IMR-90 (cell line): ENCODE results near the gene LRP1B.

Experiments used
- CEBPB ChIP-seq: IDR thresholded peaks from 2 replicates; pipeline ENCODE4 v1.6.1; 2012; ENCODE audit warnings: low read depth, low read length, improper control_type of control experiment
- CHD1 ChIP-seq: IDR thresholded peaks from 2 replicates; pipeline ENCODE4 v1.6.1; 2012; ENCODE audit warnings: low read depth, low read length, improper control_type of control experiment
- CTCF ChIP-seq: conservative IDR thresholded peaks from 2 replicates; pipeline ENCODE4 v1.5.1; 2012; ENCODE audit warnings: mild to moderate bottlenecking, low read depth, low read length, improper control_type of control experiment
- ELK1 ChIP-seq: fragments of 150-350 bp; IDR thresholded peaks from 2 replicates; pipeline ENCODE4 v1.6.1; 2016; ENCODE audit warnings: low read depth, mild to moderate bottlenecking, low read length, moderate library complexity, borderline replicate concordance
- FOS ChIP-seq: fragments of 150-350 bp; IDR thresholded peaks from 2 replicates; pipeline ENCODE4 v1.6.1; 2016; ENCODE audit warnings: low read depth, low read length
- MXI1 ChIP-seq: IDR thresholded peaks from 2 replicates; pipeline ENCODE4 v1.6.1; 2012; ENCODE audit warnings: low read depth, mild to moderate bottlenecking, low read length, moderate library complexity, borderline replicate concordance
- NFE2L2 ChIP-seq: fragments of 150-350 bp; IDR thresholded peaks from 2 replicates; pipeline ENCODE4 v1.6.1; 2016; ENCODE audit warnings: low read depth, mild to moderate bottlenecking, low read length
- POLR2A ChIP-seq: IDR thresholded peaks from 2 replicates; pipeline ENCODE4 v1.6.1; 2012; ENCODE audit warnings: mild to moderate bottlenecking, low read depth, low read length
- RAD21 ChIP-seq: IDR thresholded peaks from 2 replicates; pipeline ENCODE4 v1.6.1; 2012; ENCODE audit warnings: low read length, improper control_type of control experiment
- RCOR1 ChIP-seq: IDR thresholded peaks from 2 replicates; pipeline ENCODE4 v1.6.1; 2012; ENCODE audit warnings: mild to moderate bottlenecking, low read length, improper control_type of control experiment; ENCODE audit not compliant: insufficient replicate concordance
- USF2 ChIP-seq: fragments of 150-350 bp; IDR thresholded peaks from 2 replicates; pipeline ENCODE4 v1.6.1; 2017; ENCODE audit warnings: mild to moderate bottlenecking, antibody characterized with exemption, low read length, low read depth

DNA sequence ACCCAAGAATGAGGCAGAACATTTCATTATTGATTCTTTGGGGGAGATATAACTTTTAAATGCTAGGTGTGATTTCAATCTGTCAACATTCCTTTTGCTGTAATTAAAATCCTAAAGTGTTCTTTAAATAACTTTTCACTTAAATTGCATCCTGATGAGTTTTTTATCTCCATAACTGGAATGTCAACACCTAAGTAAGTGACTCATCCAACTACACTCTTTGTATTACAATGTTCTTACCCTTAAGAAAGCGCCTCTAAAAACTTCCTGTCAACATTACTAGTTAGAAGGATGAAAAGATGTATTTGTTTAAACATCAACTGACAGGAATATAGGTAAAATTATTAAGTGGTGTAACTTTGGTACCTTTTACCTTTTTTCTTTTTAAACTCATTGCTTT, 1657.0 kb downstream of the LRP1B start:
- no peak for TF ChIP-seq MXI1
- no peak for TF ChIP-seq FOS
- TF ChIP-seq CTCF = no peak
- no peak for TF ChIP-seq NFE2L2
- no peak for TF ChIP-seq CHD1
- no peak for TF ChIP-seq CEBPB
- no peak for TF ChIP-seq POLR2A
- TF ChIP-seq USF2 = no peak
- TF ChIP-seq RCOR1 = no peak
- no peak for TF ChIP-seq RAD21
- no peak for TF ChIP-seq ELK1
